HEK293 (cell line): Measurements from ENCODE around the gene MAGOHB.
A peak's percentile ranks its signal among the peaks of the same experiment; 100 is the strongest.

Source experiments
- CTCF ChIA-PET: fragments of 350-600 bp; formaldehyde crosslinking; extraction: SDS; loops from one replicate; lab custom pipeline; 2021; ENCODE audit warnings: antibody characterized with exemption; lab: Yijun Ruan, JAX
- POLR2A ChIA-PET: fragments of 300-600 bp; formaldehyde crosslinking; extraction: SDS; loops from one replicate; lab custom pipeline; 2020; ENCODE audit warnings: antibody characterized with exemption, inconsistent platforms; lab: Yijun Ruan, JAX
- H3K27ac ChIP-seq: fragments of 200-500 bp; sonication (Bioruptor generic); 2 replicates; pipeline ENCODE4 v1.5.1; 2014; ENCODE audit warnings: low read depth, low read length, control low read depth, inconsistent platforms; ENCODE audit errors: extremely low read depth
- H3K36me3 ChIP-seq, 2 experiments: fragments of 200-500 bp in 1 of 2; sonication (Bioruptor generic) in 1 of 2; 1 replicate in 1 of 2; 2 replicates in 1 of 2; pipeline ENCODE4 v1.5.1; 2014 to 2017; ENCODE audit warnings: inconsistent platforms in 2 of 2, low read length in 2 of 2; ENCODE audit not compliant: control insufficient read depth in 2 of 2, insufficient read depth in 1 of 2
- H3K4me1 ChIP-seq: fragments of 200-500 bp; sonication (Bioruptor generic); 2 replicates; pipeline ENCODE4 v1.5.1; 2014; ENCODE audit warnings: mild to moderate bottlenecking, low read length, inconsistent platforms; ENCODE audit not compliant: control insufficient read depth, insufficient read depth
- H3K4me3 ChIP-seq: 2 replicates; pipeline ENCODE4 v1.5.1; 2011; ENCODE audit warnings: low read depth, mild to moderate bottlenecking, control low read depth, low read length, moderate library complexity
- H3K9me3 ChIP-seq: fragments of 200-500 bp; sonication (Bioruptor generic); 2 replicates; pipeline ENCODE4 v1.5.1; 2014; ENCODE audit warnings: low read depth, low read length, inconsistent platforms; ENCODE audit not compliant: control insufficient read depth, insufficient read depth
- PRDM10 ChIP-seq: fragments of 450-650 bp; formaldehyde crosslinking; IDR thresholded peaks from 2 replicates; pipeline ENCODE4 v1.5.1; 2016; ENCODE audit warnings: missing biosample characterization, missing genetic modification characterization
- REST ChIP-seq: fragments of 450-650 bp; formaldehyde crosslinking; IDR thresholded peaks from 2 replicates; pipeline ENCODE4 v1.5.1; 2016; ENCODE audit warnings: missing biosample characterization, missing genetic modification characterization
- ZNF350 ChIP-seq: fragments of 450-650 bp; formaldehyde crosslinking; IDR thresholded peaks from 2 replicates; pipeline ENCODE4 v1.5.0; 2017; ENCODE audit warnings: missing biosample characterization, mild to moderate bottlenecking, missing genetic modification characterization
- ZNF449 ChIP-seq: fragments of 450-650 bp; formaldehyde crosslinking; IDR thresholded peaks from 2 replicates; pipeline ENCODE4 v1.5.1; 2017; ENCODE audit warnings: missing biosample characterization, mild to moderate bottlenecking, missing genetic modification characterization, moderate library complexity
- ZNF548 ChIP-seq: fragments of 450-650 bp; formaldehyde crosslinking; IDR thresholded peaks from 2 replicates; pipeline ENCODE4 v1.5.1; 2016; ENCODE audit warnings: missing biosample characterization, missing genetic modification characterization
- ZNF707 ChIP-seq: fragments of 450-650 bp; formaldehyde crosslinking; IDR thresholded peaks from 2 replicates; pipeline ENCODE4 v1.5.1; 2016; ENCODE audit warnings: missing biosample characterization, missing genetic modification characterization
- ZXDB ChIP-seq: fragments of 450-650 bp; formaldehyde crosslinking; IDR thresholded peaks from 2 replicates; pipeline ENCODE4 v1.5.1; 2016; ENCODE audit warnings: missing biosample characterization, missing genetic modification characterization

The MAGOHB gene

GRCh38 chr12:10614056-10614370 is 604 bp upstream of the MAGOHB start:
- CTCF ChIA-PET = interaction anchor here (1.0 kb wide), 1 partner anchor 393 kb away, joined by 3 read pairs; no protein-coding TSS in a partner anchor
- TF ChIP-seq PRDM10 (tag by site-specific recombination) (peak; percentile 73), REST (tag by site-specific recombination) (no peak), ZXDB (tag by site-specific recombination) (no peak), ZNF350 (tag by site-specific recombination) (no peak), ZNF707 (tag by site-specific recombination) (no peak), ZNF548 (tag by site-specific recombination) (no peak)
- TF ChIP-seq, all 188 proteins: peak for 1
- Histone ChIP-seq H3K4me1 (0 out of 2 replicates have a peak, but pooled peaks cover 3% of the 10 kb centered on the region), H3K9me3 (no peaks in the 10 kb centered on the region), H3K27ac (no peak overlapping the region; the same call in 1 of the 2 replicates), H3K4me3 (peak overlapping the region; percentile 82), H3K36me3 (peaks cover 16 to 24% of the 10 kb centered on the region in 2 experiments)
- POLR2A ChIA-PET = interaction anchor here (1.5 kb wide), 1 partner anchor 103 kb away, joined by 4 read pairs; no protein-coding TSS in a partner anchor

- ChIA-PET CTCF (no interaction called here), POLR2A (interaction anchor here (1.5 kb wide), 1 partner anchor 104 kb away, joined by 4 read pairs; no protein-coding TSS in a partner anchor)
- H3K36me3 ChIP-seq = peaks cover 27 to 33% of the 10 kb centered on the region in 2 experiments
- TF ChIP-seq ZNF449 (0 out of 2 replicates have a peak, but pooled peaks have one; percentile 7), REST (tag by site-specific recombination) (no peak)
- H3K4me1 ChIP-seq = 0 out of 2 replicates have a peak, but pooled peaks cover 3% of the 10 kb centered on the region
- H3K27ac ChIP-seq = peak overlapping the region; percentile 73
- H3K4me3 ChIP-seq = peak overlapping the region; percentile 82
- no peaks in the 10 kb centered on the region for H3K9me3 ChIP-seq
These were observed 443 bp downstream of the MAGOHB start for GRCh38 chr12:10612984-10613348.
